ENCODE results near the gene NID2. TPM values are rescaled to one million over a fixed set of nuclear protein-coding genes. Genes with fewer than 3 reads are reported as not detected.

NID2 gene
- total RNA-seq, 1 experiment from 2014 or later: 9.5 TPM

DNA sequence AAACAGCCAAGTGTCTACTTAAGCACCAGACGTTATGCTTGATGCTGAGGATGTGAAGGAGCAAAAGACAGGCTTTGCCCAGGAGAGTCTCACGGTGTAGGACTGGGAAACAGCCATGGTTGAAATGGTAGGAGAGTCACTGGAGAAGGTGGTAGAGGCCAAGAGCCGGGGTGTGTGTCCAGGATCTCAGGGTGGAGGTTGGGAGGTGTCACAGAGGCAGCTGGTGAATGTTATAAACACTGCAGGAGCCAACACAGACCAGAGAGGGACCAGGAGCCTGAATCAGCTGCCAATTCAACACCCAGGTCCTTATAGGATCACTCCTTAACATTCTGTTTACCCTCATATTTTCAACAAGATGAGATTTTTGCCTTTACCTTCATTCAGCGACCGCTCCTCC, 7.5 kb downstream of the NID2 start:
- Mint-ChIP-seq H3K4me1 (ENCODE audit: low read depth, unreplicated experiment) (peaks cover 33% of the 10 kb centered on the region), H3K27me3 (ENCODE audit: insufficient read depth, unreplicated experiment) (no peaks in the 10 kb centered on the region), H3K36me3 (ENCODE audit: insufficient read depth, unreplicated experiment) (no peaks in the 10 kb centered on the region), H3K9me3 (ENCODE audit: unreplicated experiment) (no peaks in the 10 kb centered on the region), H3K27ac (ENCODE audit: unreplicated experiment) (no peak overlapping the region), H3K4me3 (ENCODE audit: unreplicated experiment) (no peak overlapping the region)
- ChIA-PET POLR2A (no interaction called here), CTCF (no interaction called here)
- DNase-seq: no peak
- Histone ChIP-seq H3K4me1 (peaks cover 32% of the 10 kb centered on the region), H3K36me3 (ENCODE audit: control insufficient read depth, insufficient read depth, low read length) (no peaks in the 10 kb centered on the region), H3K27me3 (replicated peaks; ENCODE audit: control insufficient read depth, insufficient read depth, low read length) (no peaks in the 10 kb centered on the region), H3K9me3 (no peaks in the 10 kb centered on the region; the same call in 1 of the 2 replicates), H3K4me3 (ENCODE audit: low read depth, low read length) (no peak overlapping the region)
- intact Hi-C loops (cut with micrococcal nuclease; ENCODE audit: unreplicated experiment): loop anchor here (10.0 kb wide), 1 partner anchor 47 kb away; no protein-coding TSS in a partner anchor
- BruUV-seq (replicated peaks): no TSS peak
- no peak for TF ChIP-seq CTCF (IDR thresholded peaks at IDR 0.05; ENCODE audit: insufficient read depth in 1 of 2, low read depth in 1 of 2, low read length in 1 of 2, severe bottlenecking in 1 of 2, unreplicated experiment in 1 of 2)

- no peak for DNase-seq
- ChIA-PET POLR2A (no interaction called here), CTCF (no interaction called here)
- Histone ChIP-seq H3K27me3 (replicated peaks; ENCODE audit: control insufficient read depth, insufficient read depth, low read length) (no peaks in the 10 kb centered on the region), H3K4me3 (ENCODE audit: low read depth, low read length) (no peak overlapping the region), H3K9me3 (no peaks in the 10 kb centered on the region; the same call in 1 of the 2 replicates), H3K4me1 (peaks cover 31% of the 10 kb centered on the region), H3K36me3 (ENCODE audit: control insufficient read depth, insufficient read depth, low read length) (no peaks in the 10 kb centered on the region)
- Mint-ChIP-seq H3K27me3 (ENCODE audit: insufficient read depth, unreplicated experiment) (no peaks in the 10 kb centered on the region), H3K36me3 (ENCODE audit: insufficient read depth, unreplicated experiment) (no peaks in the 10 kb centered on the region), H3K27ac (ENCODE audit: unreplicated experiment) (no peak overlapping the region), H3K4me3 (ENCODE audit: unreplicated experiment) (no peak overlapping the region), H3K9me3 (ENCODE audit: unreplicated experiment) (no peaks in the 10 kb centered on the region), H3K4me1 (ENCODE audit: low read depth, unreplicated experiment) (peaks cover 33% of the 10 kb centered on the region)
- intact Hi-C loops (cut with micrococcal nuclease; ENCODE audit: unreplicated experiment): loop anchor here (10.0 kb wide), 1 partner anchor 45 kb away; no protein-coding TSS in a partner anchor
- no peak for TF ChIP-seq CTCF (IDR thresholded peaks at IDR 0.05; ENCODE audit: insufficient read depth in 1 of 2, low read depth in 1 of 2, low read length in 1 of 2, severe bottlenecking in 1 of 2, unreplicated experiment in 1 of 2)
- BruUV-seq (replicated peaks): no TSS peak
Measured at GRCh38 chr14:52060080-52060479, 8.8 kb downstream of the NID2 start.

GRCh38 chr14:52059649-52060048, 9.2 kb downstream of the NID2 start:
- Histone ChIP-seq H3K36me3 (ENCODE audit: control insufficient read depth, insufficient read depth, low read length) (no peaks in the 10 kb centered on the region), H3K4me3 (ENCODE audit: low read depth, low read length) (no peak overlapping the region), H3K4me1 (peaks cover 27% of the 10 kb centered on the region), H3K9me3 (no peaks in the 10 kb centered on the region; the same call in 1 of the 2 replicates), H3K27me3 (replicated peaks; ENCODE audit: control insufficient read depth, insufficient read depth, low read length) (no peaks in the 10 kb centered on the region)
- BruUV-seq (replicated peaks): no TSS peak
- H3K27me3 Mint-ChIP-seq (ENCODE audit: insufficient read depth, unreplicated experiment): no peaks in the 10 kb centered on the region
- intact Hi-C loops (cut with micrococcal nuclease; ENCODE audit: unreplicated experiment): loop anchor here (10.0 kb wide), 1 partner anchor 45 kb away; no protein-coding TSS in a partner anchor
- H3K27ac Mint-ChIP-seq (ENCODE audit: unreplicated experiment): no peak overlapping the region
- DNase-seq: no peak
- ChIA-PET CTCF (no interaction called here), POLR2A (no interaction called here)
- no peak for TF ChIP-seq CTCF (IDR thresholded peaks at IDR 0.05; ENCODE audit: insufficient read depth in 1 of 2, low read depth in 1 of 2, low read length in 1 of 2, severe bottlenecking in 1 of 2, unreplicated experiment in 1 of 2)
- no peak overlapping the region for H3K4me3 Mint-ChIP-seq (ENCODE audit: unreplicated experiment)
- peaks cover 29% of the 10 kb centered on the region for H3K4me1 Mint-ChIP-seq (ENCODE audit: low read depth, unreplicated experiment)
- no peaks in the 10 kb centered on the region for H3K9me3 Mint-ChIP-seq (ENCODE audit: unreplicated experiment)
- H3K36me3 Mint-ChIP-seq (ENCODE audit: insufficient read depth, unreplicated experiment): no peaks in the 10 kb centered on the region

All from Caco-2 (cell line).